Endodermal cell (in vitro differentiated cells): ENCODE measurements around the gene PROSER2. TPM values are rescaled to one million over a fixed set of nuclear protein-coding genes. Genes with fewer than 3 reads are reported as not detected.
A peak's percentile ranks its signal among the peaks of the same experiment; 100 is the strongest.

ENCODE experiments used
- DNase-seq: peaks from one replicate; pipeline ENCODE4 v3.0.0-alpha.2; 2017
- H3K27ac ChIP-seq: 2 replicates; pipeline ENCODE4 v1.5.1; 2013; ENCODE audit warnings: mild to moderate bottlenecking, low read depth, low read length, moderate library complexity
- H3K27me3 ChIP-seq: 2 replicates; pipeline ENCODE4 v1.6.1; 2013; ENCODE audit warnings: mild to moderate bottlenecking, low read length, moderate library complexity; ENCODE audit not compliant: insufficient read depth, control insufficient read depth, poor library complexity, severe bottlenecking
- H3K36me3 ChIP-seq: 2 replicates; pipeline ENCODE4 v1.7.0; 2013; ENCODE audit warnings: mild to moderate bottlenecking, low read length, moderate library complexity; ENCODE audit not compliant: control insufficient read depth, insufficient read depth
- H3K4me1 ChIP-seq: one replicate; pipeline ENCODE4 v1.7.0; 2013; ENCODE audit warnings: low read length; ENCODE audit not compliant: control insufficient read depth, insufficient read depth
- H3K4me3 ChIP-seq: 2 replicates; pipeline ENCODE4 v1.5.1; 2013; ENCODE audit warnings: mild to moderate bottlenecking, low read length, moderate library complexity
- H3K9ac ChIP-seq: 2 replicates; pipeline ENCODE4 v1.6.1; 2013; ENCODE audit warnings: mild to moderate bottlenecking, low read length, moderate library complexity; ENCODE audit not compliant: poor library complexity, severe bottlenecking; ENCODE audit errors: extremely low read depth
- H3K9me3 ChIP-seq: 2 replicates; pipeline ENCODE4 v1.6.1; 2013; ENCODE audit warnings: mild to moderate bottlenecking, low read length, moderate library complexity; ENCODE audit not compliant: control insufficient read depth
- H3K27ac Mint-ChIP-seq: 2 replicates; pipeline ENCODE4 v1.8.0; 2020; ENCODE audit warnings: mixed read lengths
- H3K27me3 Mint-ChIP-seq: 2 replicates; pipeline ENCODE4 v1.8.0; 2021; ENCODE audit warnings: mild to moderate bottlenecking, mixed read lengths; ENCODE audit not compliant: insufficient read depth
- H3K36me3 Mint-ChIP-seq: 2 replicates; pipeline ENCODE4 v1.8.0; 2020; ENCODE audit warnings: low read depth, mixed read lengths
- H3K4me1 Mint-ChIP-seq: 2 replicates; pipeline ENCODE4 v1.8.0; 2020; ENCODE audit warnings: mixed read lengths
- H3K4me3 Mint-ChIP-seq: 2 replicates; pipeline ENCODE4 v1.8.0; 2020; ENCODE audit warnings: mild to moderate bottlenecking, moderate library complexity, mixed read lengths
- H3K9me3 Mint-ChIP-seq: 2 replicates; pipeline ENCODE4 v1.8.0; 2020; ENCODE audit warnings: mild to moderate bottlenecking, mixed read lengths
- CTCF ChIP-seq: fragments of 200-600 bp; sonication (generic); conservative IDR thresholded peaks from 2 replicates; pipeline ENCODE4 v1.5.0; 2021; ENCODE audit warnings: antibody characterized with exemption, mild to moderate bottlenecking
- WGBS, 2 experiments: methylation state at CpG; one replicate each; pipeline versions ENCODE4 v1.1.5 to v1.1.7; 2013; ENCODE audit warnings: missing lambda C conversion rate in 2 of 2, mixed read lengths in 1 of 2; ENCODE audit not compliant: insufficient coverage in 1 of 2, insufficient read length in 1 of 2; 5-methylcytosine and 5-hydroxymethylcytosine counted together
- total RNA-seq, 2 donors: library from RNA; stranded (reverse); fragmentation: NEBNext Ultra II Directional in 1 of 2; extraction: Animal tissue kit (Norgen Biotek cat#: 25700) in 1 of 2; gene quantifications; 2 replicates in 1 of 2; 3 replicates in 1 of 2; pipeline ENCODE4 v1.2.1, GENCODE V29; 2021

PROSER2 gene
- total RNA-seq, 2 donors from 2014 or later: 13.2 to 18.9 TPM

- Mint-ChIP-seq H3K36me3 (peaks cover 2% of the 10 kb centered on the region), H3K9me3 (no peaks in the 10 kb centered on the region), H3K27me3 (no peaks in the 10 kb centered on the region), H3K4me1 (no peaks in the 10 kb centered on the region), H3K27ac (peak overlapping the region; percentile 13), H3K4me3 (no peak overlapping the region)
- TF ChIP-seq CTCF: no peak
- H3K27ac ChIP-seq: no peak overlapping the region
- no peak for DNase-seq
- H3K36me3 ChIP-seq: peaks cover 2% of the 10 kb centered on the region
- H3K27me3 ChIP-seq: no peaks in the 10 kb centered on the region
- no peak overlapping the region for H3K9ac ChIP-seq
- no peaks in the 10 kb centered on the region for H3K4me1 ChIP-seq
- WGBS, 2 experiments: 92 to 93% methylated on average over 14 to 17 of the region's 17 CpGs
- H3K9me3 ChIP-seq: no peaks in the 10 kb centered on the region
- H3K4me3 ChIP-seq: no peak overlapping the region
These were observed 14.4 kb downstream of the PROSER2 start for GRCh38 chr10:11837372-11838161.

DNA sequence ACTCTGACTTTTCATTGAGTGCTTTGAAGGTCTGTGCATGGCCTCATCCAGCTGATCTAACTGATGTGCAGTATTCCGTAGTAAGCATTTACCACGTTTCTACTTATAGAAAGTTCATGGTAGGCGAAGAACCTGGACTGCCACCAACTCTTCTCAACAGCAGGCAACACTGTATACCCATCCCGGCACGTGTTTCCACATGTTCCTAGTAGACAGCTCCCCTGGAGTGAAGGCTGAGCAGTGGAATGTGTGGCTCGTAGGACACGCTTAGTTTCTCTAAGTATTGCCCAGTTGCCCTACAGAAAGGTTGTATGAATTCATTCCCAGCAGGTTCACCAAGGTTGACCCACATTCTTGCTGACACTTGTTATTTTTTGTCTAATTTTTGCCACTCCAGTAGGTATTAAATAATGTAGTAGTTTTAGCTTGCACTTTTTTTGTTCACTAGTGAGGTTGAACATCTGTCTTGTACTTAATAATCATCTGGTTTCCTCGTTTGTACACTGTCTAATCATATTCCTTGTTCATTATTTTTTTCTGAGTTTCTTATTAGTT, 15.2 kb downstream of the PROSER2 start:
- Mint-ChIP-seq H3K4me1 (no peaks in the 10 kb centered on the region), H3K9me3 (no peaks in the 10 kb centered on the region), H3K4me3 (no peak overlapping the region), H3K27me3 (no peaks in the 10 kb centered on the region), H3K36me3 (peaks cover 2% of the 10 kb centered on the region), H3K27ac (no peak overlapping the region)
- no peak overlapping the region for H3K9ac ChIP-seq
- H3K36me3 ChIP-seq: peaks cover 2% of the 10 kb centered on the region
- no peaks in the 10 kb centered on the region for H3K9me3 ChIP-seq
- H3K4me1 ChIP-seq: no peaks in the 10 kb centered on the region
- 92 to 94% methylated on average over 7 of the region's 8 CpGs for WGBS, 2 experiments
- no peak overlapping the region for H3K27ac ChIP-seq
- no peak for TF ChIP-seq CTCF
- no peaks in the 10 kb centered on the region for H3K27me3 ChIP-seq
- DNase-seq: no peak
- H3K4me3 ChIP-seq: no peak overlapping the region

DNA sequence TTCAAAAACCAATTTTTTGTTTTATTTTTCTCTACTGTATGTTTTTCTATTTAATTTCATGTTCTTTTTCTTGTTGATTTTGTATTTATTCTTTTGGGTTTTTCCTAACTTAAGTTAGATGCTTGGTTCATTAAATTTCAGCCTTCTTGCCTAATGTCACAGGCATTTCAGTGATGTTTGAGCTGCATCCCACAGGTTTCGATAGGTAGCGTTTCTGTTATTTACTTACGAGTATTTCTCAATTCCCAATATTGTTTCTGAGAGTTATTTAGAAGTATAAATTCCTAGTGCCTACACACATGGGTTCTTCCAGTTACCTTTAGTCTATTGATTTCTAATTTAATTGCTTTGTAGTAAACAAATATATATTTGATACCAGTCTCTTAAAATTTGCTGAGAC, 18.2 kb downstream of the PROSER2 start:
- Mint-ChIP-seq H3K9me3 (no peaks in the 10 kb centered on the region), H3K27ac (no peak overlapping the region), H3K36me3 (peaks cover 2% of the 10 kb centered on the region), H3K4me3 (no peak overlapping the region), H3K4me1 (no peaks in the 10 kb centered on the region), H3K27me3 (no peaks in the 10 kb centered on the region)
- WGBS, 2 experiments: 99 to 100% methylated on average over 1 to 3 of the region's 3 CpGs
- H3K9me3 ChIP-seq: no peaks in the 10 kb centered on the region
- H3K9ac ChIP-seq: no peak overlapping the region
- no peak overlapping the region for H3K4me3 ChIP-seq
- no peak overlapping the region for H3K27ac ChIP-seq
- peaks cover 2% of the 10 kb centered on the region for H3K36me3 ChIP-seq
- no peak for DNase-seq
- H3K27me3 ChIP-seq: no peaks in the 10 kb centered on the region
- no peaks in the 10 kb centered on the region for H3K4me1 ChIP-seq
- no peak for TF ChIP-seq CTCF
